ENCODE measurements around the gene MAOB.

- TF ChIP-seq CTCF (IDR thresholded peaks at IDR 0.05) (no peak), POLR2A (IDR thresholded peaks at IDR 0.05) (no peak)
These were observed 76.7 kb downstream of the MAOB start for GRCh38 chrX:43805579-43805978.

Measured in thyroid gland (tissue), 4 donors.